ENCODE results near the gene NTSR2. TPM values are rescaled to one million over a fixed set of nuclear protein-coding genes. Genes with fewer than 3 reads are reported as not detected.

NTSR2 gene
- total and polyA plus RNA-seq, 9 donors = 0.33 to 3.8 (median 0.97) TPM; not detected in 2

DNA sequence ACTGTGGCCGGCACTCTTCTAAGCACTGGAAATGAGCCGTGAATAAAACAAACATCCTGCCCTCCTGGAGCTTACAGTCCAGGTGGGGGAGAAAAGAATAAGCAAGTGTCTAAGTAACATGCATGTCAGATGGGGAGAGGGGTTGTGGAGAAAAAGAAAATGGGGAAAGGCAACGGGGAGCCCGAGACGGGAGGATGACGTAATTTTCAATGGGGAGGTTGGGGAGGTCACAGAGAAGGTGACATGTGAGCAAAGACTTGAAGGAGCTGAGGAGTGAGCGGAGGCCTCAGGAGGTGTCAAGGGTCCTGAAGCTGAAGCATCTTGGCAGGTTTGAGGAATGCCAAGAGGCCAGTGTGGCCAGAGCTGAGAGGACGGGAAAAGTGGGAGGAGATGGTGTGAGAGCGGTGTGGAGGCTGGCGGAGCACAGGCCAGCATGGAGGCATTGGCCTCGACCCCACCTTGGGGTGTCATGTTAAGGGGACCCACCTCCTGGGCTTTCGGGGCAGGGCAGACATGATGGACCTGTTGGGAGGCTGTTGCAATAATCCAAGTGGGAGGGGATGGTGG lies 15.0 kb upstream of the NTSR2 start:
- Histone ChIP-seq H3K27ac (no peak overlapping the region), H3K27me3 (no peaks in the 10 kb centered on the region), H3K36me3 (no peaks in the 10 kb centered on the region), H3K4me1 (ENCODE audit: insufficient read depth) (peaks cover 27% of the 10 kb centered on the region), H3K4me3 (no peak overlapping the region), H3K9me3 (no peaks in the 10 kb centered on the region)
- TF ChIP-seq, protein P1, sequence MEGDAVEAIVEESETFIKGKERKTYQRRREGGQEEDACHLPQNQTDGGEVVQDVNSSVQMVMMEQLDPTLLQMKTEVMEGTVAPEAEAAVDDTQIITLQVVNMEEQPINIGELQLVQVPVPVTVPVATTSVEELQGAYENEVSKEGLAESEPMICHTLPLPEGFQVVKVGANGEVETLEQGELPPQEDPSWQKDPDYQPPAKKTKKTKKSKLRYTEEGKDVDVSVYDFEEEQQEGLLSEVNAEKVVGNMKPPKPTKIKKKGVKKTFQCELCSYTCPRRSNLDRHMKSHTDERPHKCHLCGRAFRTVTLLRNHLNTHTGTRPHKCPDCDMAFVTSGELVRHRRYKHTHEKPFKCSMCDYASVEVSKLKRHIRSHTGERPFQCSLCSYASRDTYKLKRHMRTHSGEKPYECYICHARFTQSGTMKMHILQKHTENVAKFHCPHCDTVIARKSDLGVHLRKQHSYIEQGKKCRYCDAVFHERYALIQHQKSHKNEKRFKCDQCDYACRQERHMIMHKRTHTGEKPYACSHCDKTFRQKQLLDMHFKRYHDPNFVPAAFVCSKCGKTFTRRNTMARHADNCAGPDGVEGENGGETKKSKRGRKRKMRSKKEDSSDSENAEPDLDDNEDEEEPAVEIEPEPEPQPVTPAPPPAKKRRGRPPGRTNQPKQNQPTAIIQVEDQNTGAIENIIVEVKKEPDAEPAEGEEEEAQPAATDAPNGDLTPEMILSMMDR (IDR thresholded peaks at IDR 0.05) = no peak
- TF ChIP-seq EP300 (IDR thresholded peaks at IDR 0.05) = no peak
- TF ChIP-seq POLR2A (IDR thresholded peaks at IDR 0.05) = no peak
- DNase-seq = no peak
- 82 to 83% (median 83%) methylated on average over 12 of the region's 12 CpGs for WGBS, 3 donors
- intact Hi-C loops (cut with DNase I) = loop anchor here in 3 of 4 donors (5.0 kb wide), 3 partner anchors 92 to 208 kb away; no protein-coding TSS in a partner anchor

DNA sequence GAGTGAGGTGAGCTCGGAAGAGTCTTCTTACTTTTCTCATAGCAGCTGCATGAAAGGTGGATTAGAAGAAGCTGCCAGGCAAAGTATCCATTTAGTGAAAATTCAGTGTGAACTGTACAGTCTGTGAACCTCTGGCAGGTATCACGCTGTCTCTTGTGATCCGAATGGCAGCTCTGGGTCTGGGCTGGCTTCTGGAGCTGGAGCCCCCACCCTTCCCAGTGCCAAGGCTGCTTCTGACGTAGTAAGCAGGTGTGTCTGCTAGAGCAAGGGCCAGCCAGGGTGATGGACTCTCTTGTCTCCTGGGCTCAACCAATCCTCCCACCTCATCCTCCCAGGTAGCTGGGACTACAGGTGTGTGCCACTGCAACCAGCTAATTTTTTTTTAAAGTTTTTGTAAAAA lies 14.0 kb upstream of the NTSR2 start:
- Histone ChIP-seq H3K36me3 (no peaks in the 10 kb centered on the region), H3K9me3 (no peaks in the 10 kb centered on the region), H3K4me1 (ENCODE audit: insufficient read depth) (peaks cover 33% of the 10 kb centered on the region), H3K27me3 (no peaks in the 10 kb centered on the region), H3K27ac (no peak overlapping the region), H3K4me3 (no peak overlapping the region)
- peak in 1 of 5 donors; percentile 34 for DNase-seq
- whole genome bisulfite sequencing, 3 donors = 86 to 90% (median 90%) methylated on average over 4 of the region's 4 CpGs
- TF ChIP-seq POLR2A (IDR thresholded peaks at IDR 0.05) (no peak), EP300 (IDR thresholded peaks at IDR 0.05) (no peak)
- TF ChIP-seq, protein P1 (IDR thresholded peaks at IDR 0.05) = no peak
- intact Hi-C loops (cut with DNase I) = loop anchor here in 1 of 4 donors (5.0 kb wide), 1 partner anchor 207 kb away; no protein-coding TSS in a partner anchor

DNA sequence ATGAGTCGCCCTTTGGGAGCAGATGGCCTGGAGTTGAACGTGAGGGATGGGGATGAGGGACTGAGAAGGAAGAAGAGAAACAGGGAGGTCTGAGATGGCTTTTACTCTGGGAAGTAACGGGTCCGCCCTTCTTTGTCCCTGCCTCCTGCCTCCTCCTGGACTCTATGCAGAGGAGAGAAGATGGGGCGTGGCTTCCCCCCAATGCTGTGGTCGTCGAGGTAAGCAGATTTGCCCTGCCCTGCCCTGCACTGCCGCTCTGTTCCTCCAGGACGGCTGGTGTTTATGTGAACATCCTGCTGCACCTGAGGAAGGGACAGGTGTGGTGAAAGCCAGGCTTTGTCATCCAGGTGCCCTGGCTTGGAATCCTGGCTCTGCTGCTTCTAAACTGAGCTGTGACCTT lies 13.5 kb upstream of the NTSR2 start:
- TF ChIP-seq, protein P1 (IDR thresholded peaks at IDR 0.05) = no peak
- TF ChIP-seq POLR2A (IDR thresholded peaks at IDR 0.05) (no peak), EP300 (IDR thresholded peaks at IDR 0.05) (no peak)
- intact Hi-C loops (cut with DNase I) = loop anchor here in 1 of 4 donors (5.0 kb wide), 1 partner anchor 206 kb away; no protein-coding TSS in a partner anchor
- WGBS, 3 donors = 62 to 67% (median 67%) methylated on average over 9 of the region's 9 CpGs

DNA sequence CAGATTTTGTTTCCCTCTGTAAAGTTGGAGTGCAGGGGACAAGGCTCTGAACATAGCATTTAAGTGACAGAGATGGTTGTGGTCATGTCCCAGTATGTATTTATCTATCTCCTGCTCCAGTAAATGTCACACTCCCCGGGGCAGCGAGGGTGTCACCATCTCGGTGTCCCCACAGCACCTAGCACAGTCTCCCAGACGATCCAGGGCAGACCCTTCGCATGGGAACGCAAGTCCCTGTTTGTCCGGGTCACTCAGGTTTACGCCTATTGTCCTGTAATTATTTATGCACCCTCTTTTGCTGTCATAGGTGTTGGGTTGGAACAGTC lies 12.6 kb upstream of the NTSR2 start:
- H3K36me3 ChIP-seq = no peaks in the 10 kb centered on the region
- no peak for TF ChIP-seq EP300 (IDR thresholded peaks at IDR 0.05)
- TF ChIP-seq, protein P1 (IDR thresholded peaks at IDR 0.05) = no peak
- no peak for TF ChIP-seq POLR2A (IDR thresholded peaks at IDR 0.05)
- peaks cover 29% of the 10 kb centered on the region for H3K4me1 ChIP-seq (ENCODE audit: insufficient read depth)
- peak in 1 of 5 donors; percentile 37 for DNase-seq
- WGBS, 3 donors = 91 to 96% (median 92%) methylated on average over 8 of the region's 8 CpGs
- no peaks in the 10 kb centered on the region for H3K9me3 ChIP-seq
- peak overlapping the region in 1 of 2 donors; percentile 74 for H3K27ac ChIP-seq
- H3K4me3 ChIP-seq = no peak overlapping the region
- intact Hi-C loops (cut with DNase I) = loop anchor here in 1 of 4 donors (5.0 kb wide), 1 partner anchor 205 kb away; no protein-coding TSS in a partner anchor
- H3K27me3 ChIP-seq = no peaks in the 10 kb centered on the region

More for the DNA sequence above, 13.5 kb upstream of the NTSR2 start:
- peak in 1 of 5 donors; percentile 28 for DNase-seq
- no peak overlapping the region for H3K4me3 ChIP-seq
- H3K9me3 ChIP-seq = no peaks in the 10 kb centered on the region
- H3K27me3 ChIP-seq = no peaks in the 10 kb centered on the region
- H3K4me1 ChIP-seq (ENCODE audit: insufficient read depth) = peaks cover 33% of the 10 kb centered on the region
- H3K27ac ChIP-seq = no peak overlapping the region
- H3K36me3 ChIP-seq = no peaks in the 10 kb centered on the region

All from ovary (tissue), 9 donors.